Measurements from ENCODE around the gene CYP24A1.

The CYP24A1 gene

DNA sequence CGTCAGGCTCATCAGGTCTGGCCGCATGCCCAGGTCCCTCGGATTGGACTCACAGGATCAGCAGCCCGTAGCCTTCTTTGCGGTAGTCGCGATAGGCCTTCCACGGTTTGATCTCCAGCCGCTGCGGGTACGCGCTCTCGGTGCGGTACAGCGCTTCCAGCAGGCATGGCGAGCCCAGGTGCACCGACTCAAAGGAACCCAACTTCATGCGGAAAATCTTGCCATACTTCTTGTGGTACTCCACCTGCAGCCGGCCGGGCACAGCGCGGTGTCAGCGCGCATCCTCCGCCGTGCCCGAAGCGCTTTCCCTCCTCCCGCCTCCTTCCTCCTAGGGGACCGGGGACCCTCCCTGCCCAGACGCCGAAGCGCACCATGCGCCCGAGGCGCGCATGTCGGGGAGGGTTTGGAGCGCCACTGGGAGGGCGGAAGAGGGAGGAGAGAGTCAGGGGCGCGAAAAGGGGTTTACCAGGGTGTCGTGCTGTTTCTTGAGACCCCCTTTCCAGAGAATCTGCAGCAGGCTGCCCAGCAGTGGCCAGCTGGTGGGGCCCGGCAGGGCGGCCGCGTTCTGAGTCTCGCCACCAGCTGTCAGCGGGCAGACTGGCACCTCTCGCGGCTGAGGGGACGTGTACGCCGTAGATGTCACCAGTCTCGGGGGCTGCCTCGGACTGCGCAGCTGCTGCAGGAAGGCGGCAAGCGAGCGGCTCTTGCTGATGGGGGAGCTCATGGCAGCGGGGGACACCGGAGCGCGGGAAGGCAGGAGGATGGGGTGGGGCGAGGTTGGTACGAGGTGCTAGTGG lies 732 bp downstream of the CYP24A1 start:
- no peak for DNase-seq

DNA sequence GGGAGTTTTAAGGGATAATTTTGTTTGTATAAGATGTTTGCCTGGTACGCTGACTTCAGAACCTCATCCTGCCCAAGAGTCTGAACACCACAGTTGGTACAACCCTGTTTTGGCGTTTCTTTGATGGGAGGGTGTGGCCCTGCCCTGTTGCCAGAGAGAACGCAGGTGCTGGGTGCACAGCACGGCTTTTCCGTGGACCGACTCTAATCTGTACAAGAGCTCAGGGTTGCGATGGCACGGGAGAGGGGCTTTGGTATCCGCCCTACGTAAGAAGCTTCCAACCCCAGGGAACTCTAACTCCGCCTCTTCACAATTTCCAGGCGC lies 1.3 kb downstream of the CYP24A1 start:
- no peak for DNase-seq

DNA sequence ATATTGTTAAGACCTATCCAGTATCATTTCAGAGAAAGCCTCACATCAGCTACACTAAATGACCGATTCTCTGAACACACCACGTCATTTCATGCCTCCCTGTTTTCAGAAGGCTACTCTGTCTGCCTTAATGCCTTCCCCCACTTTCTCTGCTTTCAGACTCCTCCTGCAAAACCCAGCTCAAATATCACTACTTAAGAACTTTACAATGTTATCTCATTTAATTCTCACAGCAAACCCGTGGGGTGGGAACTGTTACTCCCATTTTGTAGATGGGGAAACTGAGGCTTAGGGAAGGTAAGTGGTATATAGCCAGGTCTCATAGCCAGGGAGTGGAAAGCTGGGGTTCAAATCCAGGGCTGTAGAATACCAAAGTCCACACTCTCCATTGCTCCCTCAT lies 2.8 kb downstream of the CYP24A1 start:
- no peak for DNase-seq

DNA sequence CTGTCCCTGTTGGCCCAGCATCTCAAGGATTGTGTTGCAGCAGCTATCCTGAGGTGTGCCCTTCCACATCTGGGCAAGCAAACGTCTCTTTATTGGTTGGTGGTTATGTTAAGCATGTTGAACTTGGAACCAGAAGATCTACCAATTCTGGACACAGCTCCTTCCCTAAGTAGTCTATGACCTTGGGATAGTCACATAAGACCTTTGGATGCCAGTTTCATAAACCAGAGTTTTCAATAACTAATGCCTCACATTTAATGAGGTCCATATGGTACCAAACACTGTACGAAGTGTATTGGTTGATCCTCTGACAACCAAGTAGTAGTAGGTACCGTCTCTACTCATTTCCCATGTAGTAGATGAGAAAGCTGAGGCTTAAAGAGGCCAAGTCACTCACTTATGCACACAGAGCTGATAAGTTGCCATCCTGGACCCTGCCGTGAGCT lies 3.7 kb downstream of the CYP24A1 start:
- DNase-seq, result no peak

DNA sequence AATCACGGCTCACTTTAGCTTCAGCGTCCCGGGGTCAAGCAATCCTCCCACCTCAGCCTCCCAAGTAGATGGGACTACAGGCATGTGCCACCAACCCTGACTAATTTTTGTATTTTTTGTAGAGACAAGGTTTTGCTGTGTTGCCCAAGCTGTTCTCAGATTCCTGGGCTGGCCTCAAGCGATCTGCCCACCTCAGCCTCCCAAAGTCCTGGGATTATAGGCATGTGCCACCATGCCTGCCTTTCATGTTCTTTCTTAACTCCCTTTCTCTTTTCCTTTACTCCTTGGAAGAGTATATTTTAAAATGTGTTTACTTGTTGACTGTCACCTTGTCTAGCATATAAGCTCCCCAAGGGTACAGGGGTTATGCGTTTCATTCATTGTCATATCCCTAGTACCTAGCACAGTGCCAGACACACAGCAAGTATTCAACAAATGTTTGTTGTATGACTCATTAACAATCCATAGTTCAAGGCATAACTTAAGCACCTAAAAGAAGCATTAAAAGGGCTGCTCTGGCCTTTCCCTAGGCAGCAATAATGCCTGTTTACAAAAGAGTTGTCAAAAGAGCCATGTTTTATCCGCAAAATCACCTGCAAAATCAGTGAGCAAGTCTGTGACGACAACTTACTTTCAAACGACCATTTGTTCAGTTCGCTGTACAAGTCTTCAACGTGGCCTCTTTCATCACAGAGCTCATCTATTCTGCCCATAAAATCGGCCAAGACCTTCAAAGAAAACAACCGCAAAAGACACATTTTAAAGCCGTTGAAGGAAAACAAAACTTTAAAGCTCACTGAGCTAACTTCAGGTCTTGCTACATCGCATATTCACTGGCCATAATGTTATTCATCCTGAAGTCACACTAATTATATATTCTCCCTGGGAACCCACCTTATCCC lies 4.6 kb downstream of the CYP24A1 start:
- DNase-seq, result no peak

DNA sequence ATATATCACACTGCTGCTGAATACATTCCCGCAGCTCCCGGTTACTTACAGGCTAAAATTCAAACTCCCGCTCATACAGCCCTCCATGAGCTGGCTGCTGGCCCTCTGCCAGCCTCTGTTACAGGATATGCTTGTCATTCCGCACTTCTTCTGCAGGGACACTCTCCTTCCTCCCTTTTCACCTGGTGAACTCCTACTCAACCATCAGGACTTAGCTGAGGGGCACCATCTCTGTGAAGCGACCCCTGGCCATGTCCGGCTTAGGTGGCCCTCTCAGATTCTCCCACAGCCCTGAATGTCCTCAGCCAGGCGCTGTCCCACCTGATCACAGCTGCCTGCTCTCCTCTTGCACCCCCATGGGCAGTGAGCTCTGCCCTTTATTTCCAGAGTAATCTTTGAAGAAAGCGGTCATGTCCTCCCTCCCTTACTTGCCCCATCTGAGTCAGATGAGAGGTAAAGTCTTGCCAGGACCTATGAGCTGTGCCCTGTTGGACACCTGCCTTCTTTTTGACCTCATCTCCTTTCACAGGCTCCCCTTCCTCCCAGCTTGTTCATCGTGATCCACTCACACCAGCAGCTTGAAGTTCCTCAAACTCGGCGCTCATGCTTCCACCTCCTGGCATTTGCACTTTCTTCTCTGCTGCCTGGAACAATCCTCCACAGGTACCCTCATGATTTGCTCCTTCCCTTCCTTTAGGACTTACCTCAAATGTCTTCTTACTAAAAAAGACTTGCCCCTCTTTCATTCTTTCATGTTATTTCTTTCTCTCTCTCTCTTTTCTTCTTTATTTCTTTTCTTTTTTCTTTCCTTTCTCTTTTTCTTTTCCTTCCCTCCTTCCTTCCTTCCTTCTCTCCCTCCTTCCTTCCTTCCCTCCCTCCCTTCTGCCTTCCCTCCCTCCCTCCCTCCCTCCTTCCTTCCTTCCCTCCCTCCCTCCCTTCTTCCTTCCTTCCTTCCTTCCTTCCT lies 5.6 kb downstream of the CYP24A1 start:
- DNase-seq, result no peak

DNA sequence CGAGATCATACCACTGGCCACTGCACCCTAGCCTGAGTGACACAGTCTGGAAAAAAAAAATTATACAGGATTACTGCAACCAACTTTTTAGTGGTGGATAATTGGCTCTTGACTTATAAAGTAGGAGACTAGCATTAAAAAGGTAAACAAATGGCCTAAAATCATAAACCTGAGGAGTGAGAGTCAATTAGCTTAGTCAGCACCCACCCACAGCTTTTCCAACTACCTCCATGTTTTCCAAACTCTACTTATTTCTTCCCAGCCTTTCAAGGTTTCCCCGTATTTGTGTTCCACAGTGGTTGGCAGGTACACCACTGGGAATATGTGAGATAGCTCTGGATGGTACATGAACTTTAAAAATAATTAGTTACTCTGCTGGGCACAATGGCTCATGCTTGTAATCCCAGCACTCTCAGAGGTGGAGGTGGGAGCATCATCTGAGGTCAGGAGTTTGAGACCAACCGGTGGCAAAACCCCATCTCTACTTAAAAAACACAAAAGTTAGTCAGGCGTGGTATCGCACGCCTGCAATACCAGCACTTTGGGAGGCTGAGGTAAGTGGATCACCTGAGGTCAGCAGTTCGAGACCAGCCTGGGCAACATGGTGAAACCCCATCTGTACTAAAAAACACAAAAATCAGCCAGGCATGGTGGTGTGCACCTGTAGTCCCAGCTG lies 6.7 kb downstream of the CYP24A1 start:
- no peak for DNase-seq

DNA sequence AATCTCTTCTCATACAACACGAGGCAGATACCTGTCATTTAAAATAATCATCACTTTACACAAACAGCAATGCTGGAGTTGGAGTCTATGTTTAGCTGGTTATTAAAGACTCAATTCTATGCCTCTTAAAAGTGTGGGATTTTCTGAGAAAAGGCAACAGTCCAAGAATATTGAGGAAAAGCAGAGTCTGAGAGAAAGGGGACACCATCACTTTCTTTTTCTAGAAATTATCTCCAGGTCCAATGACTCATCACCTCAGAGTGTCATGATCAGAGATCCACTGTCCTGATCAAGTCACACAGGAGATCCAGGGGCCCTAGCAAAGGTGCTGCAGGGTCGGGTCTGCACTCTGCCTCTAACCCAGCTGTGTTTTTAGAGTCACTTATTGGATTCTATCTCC lies 8.0 kb downstream of the CYP24A1 start:
- no peak for DNase-seq

DNA sequence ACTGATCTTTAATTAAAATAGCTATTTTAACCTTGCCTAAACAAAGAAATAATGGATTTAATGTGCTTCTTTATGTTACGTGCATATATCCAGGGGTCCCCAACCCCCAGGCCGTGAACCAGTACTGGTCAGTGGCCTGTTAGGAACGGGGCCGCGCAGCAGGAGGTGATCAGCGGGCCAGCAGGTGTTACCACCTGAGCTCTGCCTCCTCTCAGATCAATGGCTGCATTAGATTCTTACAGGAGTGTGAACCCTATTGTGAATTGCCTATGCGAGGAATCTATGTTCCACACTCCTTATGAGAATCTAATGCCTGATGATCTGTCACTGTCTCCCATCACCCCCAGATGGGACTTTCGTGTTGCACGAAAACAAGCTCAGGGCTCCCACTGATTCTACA lies 8.8 kb downstream of the CYP24A1 start:
- DNase-seq, result no peak

DNA sequence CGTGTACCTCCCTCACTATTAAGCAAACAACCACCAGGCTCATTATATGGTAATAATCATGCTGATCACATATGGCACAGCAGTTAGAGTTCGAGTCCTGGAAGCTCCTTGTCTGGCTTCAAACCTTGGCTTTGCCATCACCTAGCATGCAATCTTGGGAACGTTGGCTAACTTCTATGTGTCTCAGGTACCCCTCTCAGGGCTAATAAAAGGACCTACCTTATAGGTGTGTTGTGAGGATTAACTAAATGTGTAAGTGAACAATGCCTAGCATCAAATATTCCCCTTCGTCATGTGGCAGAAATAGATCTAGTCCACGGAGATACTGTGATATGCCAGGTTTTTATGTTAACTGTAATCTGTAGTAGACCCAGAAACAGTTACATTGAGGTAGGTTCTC lies 10.4 kb downstream of the CYP24A1 start:
- DNase-seq, result no peak

DNA sequence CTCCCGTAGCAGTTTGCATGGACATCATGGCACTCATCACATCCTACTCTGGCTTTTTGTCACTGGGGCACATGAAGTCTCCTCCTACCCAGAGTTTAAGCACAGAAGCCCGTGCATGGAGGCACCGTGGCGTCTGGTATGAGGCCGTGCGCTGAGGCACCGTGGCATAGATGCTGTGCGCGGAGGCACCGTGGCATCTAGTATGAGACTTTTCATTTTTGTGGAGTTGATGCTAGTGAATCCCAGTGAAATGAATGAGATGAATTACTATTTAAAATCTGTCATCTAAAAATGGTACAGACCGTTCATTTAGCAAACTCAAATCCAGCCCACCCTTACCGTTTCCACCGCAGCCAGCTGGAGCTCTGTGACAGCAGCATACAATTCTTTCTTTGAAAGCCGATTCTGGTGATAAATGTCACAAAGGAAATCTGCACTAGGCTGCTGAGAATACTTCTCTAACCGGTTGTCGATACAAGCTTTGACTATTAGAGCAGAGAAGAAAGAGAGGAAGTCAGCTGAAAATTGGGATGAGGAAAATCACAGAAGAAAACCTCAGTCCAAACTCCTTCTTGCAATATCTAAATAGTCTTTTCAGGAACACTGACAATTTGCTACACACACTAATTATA lies 11.3 kb downstream of the CYP24A1 start:
- no peak for DNase-seq

DNA sequence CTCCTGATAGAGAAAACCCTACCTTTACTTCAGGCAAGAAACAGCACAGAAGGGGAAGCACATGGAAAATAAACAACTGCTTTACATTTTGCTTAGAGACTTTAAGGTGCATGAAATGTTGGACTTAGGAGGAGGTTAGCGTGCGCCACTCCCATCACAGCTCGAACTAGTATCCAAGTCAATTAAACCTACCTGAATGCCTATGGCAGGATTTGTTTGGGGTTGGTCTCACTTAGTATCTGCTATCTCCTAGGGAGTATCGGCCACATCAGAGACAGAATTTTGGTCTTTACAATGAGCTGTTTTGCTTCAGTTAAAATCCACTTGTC lies 12.0 kb downstream of the CYP24A1 start:
- DNase-seq, result no peak

DNA sequence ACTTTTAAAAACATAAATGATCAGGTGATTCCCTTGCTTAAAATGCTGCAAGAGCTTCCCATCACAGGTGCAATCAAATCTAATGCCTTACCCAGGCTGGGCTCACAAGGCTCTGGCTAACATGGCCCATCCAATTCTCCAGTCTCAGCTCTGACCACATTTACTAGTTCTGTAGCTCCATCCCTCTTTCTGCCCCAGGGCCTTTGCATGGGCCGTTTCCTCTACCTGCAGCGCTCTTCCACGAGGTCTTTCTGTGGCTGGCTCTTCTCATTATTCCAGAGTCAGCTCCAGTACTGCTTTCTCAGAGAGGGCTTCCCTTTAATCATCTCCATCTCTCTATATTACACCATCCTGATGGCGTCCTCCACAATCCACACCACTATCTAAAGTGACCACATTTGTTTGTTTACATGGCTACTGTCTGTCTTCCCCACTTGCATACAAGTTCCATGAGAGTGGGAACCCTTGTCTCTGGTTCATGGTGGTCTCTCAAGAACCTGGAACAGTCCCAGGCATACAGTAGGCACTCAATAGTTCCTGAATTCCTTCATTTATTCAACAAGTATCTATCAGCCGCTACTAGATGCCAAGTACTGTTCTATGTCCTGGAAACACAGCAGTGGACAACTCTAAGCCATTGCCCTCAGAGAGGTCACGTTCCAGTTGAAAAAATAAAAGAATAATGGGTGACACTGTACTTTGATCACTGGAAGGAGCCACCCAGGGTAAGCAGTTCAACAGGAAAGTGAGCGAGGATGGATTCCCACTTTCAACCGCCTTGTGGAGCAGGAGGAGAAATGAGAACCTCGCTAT lies 12.6 kb downstream of the CYP24A1 start:
- no peak for DNase-seq

DNA sequence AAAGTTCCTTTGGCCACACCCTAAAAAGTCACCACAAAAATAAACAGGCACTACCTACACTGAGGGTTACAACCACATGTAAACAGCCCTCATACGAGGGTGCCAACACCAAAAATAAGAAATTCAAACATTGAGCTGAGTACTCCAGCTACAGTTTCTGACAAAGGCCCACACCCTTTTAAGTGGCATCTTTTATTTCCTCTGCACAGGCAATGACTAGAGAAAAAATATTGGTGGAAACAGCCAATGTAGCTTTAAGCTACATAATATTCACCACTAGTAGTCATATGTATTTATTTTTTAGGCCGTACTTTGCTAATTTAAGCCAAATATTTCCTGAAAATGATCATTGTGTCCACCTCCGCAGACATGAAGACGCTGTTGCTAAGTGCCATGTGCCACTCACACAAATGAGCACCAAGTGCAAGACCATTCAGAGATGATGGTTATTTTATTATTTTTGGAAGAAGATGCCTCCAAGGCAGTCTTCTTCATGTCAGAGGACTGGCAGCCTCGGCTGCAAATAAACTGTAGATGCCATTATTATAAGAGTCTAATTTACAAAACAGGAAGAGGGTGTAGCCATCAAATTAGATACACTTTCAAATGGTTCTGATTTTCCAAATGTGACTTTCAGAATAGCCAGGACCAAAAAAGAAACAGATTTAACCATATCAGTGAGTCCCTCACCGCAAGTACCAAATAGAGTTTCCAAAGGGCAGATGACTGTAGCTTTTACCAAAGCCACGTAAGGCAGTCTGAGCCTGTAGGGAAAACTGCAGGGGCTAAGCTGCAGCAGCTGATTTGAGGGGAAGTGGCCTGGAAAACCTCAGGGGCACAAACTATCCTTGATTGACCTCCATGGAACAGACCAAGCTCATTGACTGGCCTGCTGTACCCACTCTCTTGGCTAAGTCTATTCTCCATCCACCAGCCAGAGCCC lies 13.4 kb downstream of the CYP24A1 start:
- DNase-seq, result no peak

DNA sequence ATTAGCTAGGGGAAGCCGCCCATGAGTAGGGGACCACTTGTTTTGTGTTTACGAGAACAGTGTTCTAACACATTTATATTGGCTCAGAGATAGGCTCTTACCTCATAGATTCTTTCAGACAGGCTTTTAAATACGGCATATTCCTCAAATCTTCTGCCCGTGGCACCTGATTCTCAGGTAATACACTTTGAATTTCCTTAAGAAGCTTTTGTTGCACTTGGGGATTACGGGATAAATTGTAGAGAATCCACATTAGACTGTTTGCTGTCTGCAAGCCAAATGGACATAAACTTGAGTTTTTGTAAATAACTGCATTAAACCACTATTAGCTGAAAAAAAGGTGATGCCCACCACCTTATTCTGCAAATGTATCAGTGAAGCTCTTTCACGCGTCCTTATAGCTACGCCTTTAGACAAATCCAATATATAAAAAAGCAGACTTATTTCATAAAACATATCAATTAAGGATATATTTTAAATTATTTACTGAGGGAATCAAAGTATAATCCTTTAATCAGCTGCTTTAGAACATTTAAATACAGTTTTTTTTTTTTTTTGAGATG lies 14.8 kb downstream of the CYP24A1 start:
- no peak for DNase-seq

DNA sequence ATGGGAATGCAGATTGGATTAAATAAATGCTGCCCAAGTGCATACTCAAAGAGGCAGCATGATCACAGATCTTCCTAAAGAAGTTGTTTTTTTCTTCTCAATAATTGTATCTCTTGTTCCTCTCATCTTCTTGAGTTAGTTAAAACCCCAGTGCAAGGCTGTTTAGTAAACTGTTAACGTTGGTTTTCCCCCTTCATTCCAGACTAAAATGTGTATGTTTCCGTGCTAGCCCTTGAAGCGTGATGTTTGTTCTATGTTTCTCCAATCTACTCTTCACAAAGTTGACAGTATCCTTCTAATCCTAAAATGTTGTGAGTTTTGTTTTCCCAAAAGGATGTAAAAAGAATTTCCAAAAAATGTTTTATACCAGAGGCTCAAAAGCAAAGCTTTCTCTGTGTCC lies 15.6 kb downstream of the CYP24A1 start:
- no peak for DNase-seq

DNA sequence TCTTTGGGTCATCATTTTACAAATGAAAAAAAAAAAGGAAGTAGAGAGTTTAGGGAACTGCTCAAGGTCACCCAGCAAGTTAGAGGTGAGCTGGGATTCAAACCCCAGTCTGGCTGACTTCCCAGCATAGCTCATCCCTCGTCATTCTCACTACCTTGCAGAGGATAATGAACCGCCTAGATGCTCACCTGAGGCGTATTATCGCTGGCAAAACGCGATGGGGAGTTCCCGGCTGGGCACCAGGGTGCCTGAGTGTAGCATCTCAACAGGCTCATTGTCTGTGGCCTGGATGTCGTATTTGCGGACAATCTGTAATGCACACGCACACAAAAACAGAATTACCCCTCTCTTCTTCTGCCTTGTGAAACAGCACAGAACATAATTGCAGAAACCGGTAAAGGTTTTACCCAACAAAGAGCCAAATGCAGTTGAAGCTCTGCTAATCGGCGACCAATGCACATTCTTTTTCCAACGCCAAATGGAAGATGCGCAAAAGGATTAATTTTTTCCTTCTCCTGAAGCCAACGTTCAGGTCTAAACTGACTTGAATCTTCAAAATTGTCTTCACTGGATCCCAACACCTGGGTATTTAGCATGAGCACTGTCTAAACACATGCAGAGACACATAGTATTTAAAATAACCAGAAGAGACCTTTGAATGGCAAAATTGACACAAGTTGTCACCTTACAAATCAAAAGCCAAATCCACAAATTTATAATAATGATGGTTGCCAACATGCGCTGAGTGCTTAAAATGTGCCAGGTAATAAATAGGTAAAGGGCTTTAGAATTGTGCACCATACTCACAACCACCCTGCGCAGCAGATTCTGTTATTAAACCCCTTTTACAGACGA lies 16.6 kb downstream of the CYP24A1 start:
- no peak for DNase-seq

DNA sequence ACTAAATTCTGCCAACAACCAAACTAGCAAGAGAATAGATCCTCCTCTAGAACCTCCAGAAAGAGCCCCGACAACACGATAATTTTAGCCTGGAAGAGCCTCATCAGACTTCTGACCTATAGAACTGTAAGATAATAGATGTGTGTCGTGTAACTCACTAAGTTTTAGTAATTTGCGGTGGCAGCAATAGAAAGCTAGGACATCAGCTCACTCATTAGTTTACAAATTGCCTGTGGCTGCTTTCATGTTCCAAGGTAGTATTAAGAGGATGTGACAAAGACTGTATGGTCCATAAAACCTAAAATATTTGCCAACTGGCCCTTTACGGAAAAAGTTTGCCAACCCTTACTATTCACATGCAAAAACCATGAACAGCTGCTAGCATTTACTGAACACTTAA lies 17.3 kb downstream of the CYP24A1 start:
- no peak for DNase-seq

All from CD4-positive, alpha-beta T cell treated with Interleukin-1 beta for 1 hour (primary cell).